LNCAP (cell line): Measurements from ENCODE around the gene DCHS1.

ENCODE experiments used
- TF ChIP-seq, protein P1 (sequence below): fragments of 450-650 bp; IDR thresholded peaks from 2 replicates; pipeline ENCODE4 v1.5.1; 2017; ENCODE audit warnings: mild to moderate bottlenecking

The DCHS1 gene

DNA sequence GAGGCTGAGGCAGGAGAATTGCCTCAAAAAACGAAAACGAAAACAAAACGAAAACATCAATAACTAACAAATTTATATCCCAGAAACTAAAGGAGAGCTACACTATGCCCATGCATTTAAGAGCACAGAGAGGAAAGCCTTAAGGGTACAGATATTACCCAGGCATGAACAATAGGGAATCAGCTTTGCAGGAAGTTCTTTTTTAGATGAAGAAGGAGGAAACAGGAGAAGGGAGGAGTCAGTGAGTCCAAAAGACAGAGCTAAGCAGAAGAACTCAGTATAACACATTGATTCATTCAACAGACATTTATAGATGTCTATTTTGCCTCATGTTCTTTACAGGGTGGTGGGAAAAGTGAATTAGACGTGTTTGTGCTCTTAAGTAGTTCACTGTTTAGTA, 19.3 kb upstream of the DCHS1 start:
- TF ChIP-seq, protein P1, sequence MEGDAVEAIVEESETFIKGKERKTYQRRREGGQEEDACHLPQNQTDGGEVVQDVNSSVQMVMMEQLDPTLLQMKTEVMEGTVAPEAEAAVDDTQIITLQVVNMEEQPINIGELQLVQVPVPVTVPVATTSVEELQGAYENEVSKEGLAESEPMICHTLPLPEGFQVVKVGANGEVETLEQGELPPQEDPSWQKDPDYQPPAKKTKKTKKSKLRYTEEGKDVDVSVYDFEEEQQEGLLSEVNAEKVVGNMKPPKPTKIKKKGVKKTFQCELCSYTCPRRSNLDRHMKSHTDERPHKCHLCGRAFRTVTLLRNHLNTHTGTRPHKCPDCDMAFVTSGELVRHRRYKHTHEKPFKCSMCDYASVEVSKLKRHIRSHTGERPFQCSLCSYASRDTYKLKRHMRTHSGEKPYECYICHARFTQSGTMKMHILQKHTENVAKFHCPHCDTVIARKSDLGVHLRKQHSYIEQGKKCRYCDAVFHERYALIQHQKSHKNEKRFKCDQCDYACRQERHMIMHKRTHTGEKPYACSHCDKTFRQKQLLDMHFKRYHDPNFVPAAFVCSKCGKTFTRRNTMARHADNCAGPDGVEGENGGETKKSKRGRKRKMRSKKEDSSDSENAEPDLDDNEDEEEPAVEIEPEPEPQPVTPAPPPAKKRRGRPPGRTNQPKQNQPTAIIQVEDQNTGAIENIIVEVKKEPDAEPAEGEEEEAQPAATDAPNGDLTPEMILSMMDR: no peak

DNA sequence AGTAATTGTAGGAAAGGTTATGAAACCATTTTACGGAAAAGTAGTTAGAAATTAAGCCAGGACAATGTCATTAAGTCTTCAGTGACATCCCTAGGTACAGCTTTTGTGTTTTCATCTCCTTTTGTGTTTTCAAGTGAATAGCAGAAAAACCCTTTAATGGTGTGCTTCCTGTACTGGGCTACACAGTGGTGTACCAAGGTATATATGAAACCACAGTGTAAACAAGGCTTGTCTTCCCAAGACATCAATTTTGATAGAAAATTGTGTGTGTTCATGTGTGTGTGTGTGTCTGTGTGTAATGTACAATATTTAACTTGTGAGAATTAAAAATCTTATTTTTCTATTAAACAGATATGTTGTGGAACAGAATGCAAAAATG, 18.6 kb upstream of the DCHS1 start:
- TF ChIP-seq, protein P1: no peak

DNA sequence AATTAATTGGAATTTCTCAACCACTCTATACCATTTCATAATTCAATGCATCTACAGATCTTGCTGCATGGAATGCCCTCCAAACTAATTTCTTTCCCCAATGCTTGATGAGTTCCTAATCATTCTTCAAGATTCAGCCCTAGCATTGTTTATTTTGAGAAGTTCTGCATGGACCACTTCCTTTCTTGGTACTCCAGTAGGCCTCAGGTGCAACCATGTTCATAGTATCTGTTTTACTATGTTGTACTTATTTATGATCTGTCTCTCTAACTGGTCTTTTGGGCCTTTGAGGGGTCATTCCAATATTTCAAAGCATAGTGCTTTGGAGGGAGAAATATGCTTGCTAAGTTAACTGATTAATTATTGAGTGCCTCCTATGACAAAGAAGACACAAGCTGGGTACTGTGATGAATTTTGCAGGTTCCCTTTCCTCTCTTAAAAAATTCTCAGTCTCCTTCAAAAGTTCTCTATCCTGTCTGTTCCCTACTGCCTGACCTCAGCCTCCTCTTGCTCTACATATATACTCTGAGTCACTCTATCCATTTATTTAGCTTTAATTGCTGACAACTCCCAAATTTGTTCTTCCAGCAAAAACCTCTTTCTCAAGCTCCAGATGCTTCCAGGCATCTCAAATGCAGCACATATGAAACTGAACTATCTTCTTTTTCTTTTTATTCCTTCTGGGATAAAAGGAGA, 18.1 kb upstream of the DCHS1 start:
- TF ChIP-seq, protein P1: no peak

DNA sequence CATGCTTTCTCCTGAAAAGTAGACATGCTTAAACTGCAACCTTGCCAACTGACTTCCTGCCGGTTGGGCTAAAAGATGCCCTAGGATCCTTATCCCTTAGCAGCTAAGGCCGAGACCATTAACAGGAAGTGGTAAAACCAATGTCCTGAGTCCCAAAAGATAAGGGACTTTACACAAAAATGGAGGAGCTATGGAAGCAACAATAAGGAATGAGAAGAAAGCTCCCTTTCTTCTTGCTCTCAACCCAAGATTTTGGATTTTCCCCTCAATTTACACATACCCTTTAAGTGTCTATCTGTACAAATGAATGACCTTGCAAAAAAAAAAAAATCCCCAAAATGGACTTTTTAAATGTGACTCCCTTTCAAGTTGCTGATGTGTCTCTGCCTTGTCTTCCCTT, 16.4 kb upstream of the DCHS1 start:
- TF ChIP-seq, protein P1: no peak

DNA sequence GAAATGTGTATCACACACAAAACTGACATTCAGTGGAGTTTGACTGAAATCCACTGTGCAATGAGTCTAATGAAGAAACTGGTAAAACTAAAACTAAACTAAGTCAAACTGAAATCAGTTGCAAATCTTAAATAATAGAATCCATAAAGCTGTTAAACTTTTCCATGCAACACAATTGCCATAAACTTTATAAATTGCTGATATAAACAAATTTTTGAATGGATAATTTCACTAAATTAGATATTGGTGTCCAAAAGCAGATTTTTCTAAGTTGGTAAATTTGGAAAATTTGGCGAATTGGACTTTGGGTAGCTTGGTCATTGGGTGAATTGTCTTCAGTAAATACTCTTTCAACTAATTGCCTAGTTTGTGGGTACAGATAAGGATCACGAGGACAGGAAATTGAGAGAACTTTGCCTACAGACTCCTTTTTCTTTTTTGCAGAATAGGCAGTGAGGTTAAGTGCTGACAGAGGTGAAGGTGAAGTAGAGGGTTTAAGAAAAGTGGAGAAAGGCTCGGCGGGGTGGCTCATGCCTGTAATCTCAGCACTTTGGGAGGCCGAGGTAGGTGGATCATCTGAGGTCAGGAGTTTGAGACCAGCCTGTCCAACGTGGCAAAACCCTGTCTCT, 14.7 kb upstream of the DCHS1 start:
- TF ChIP-seq, protein P1: no peak

DNA sequence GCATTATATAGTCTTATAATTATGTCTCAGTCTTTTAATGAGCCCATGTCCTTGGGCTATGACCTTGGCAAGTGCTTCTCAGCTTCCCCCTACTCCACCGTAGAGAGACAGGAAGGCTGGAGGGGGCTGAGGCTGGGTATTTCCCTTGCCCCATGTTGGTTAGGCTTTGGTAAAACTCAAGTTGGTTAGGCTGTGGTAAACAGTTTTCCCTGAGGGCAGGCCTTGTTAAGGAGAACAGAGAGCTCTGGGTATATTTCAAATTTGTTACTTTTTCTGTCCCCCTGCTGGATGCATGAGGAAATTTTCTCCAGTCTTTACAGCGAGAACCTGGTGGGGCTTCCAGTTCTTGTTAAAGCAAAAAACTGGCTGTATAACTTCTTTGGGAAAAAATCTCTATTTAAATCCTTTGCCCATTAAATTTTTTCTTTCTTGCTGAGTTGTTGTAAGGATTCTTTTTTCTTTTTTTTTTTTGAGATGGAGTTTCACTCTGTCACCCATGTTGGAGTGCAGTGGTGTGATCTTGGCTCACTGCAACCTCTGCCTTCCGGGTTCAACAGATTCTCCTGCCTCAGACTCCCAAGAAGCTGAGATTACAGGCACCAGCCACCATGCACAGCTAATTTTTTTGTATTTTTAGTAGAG, 12.2 kb upstream of the DCHS1 start:
- TF ChIP-seq, protein P1: peak; percentile 42; the same call in 1 of the 2 replicates

DNA sequence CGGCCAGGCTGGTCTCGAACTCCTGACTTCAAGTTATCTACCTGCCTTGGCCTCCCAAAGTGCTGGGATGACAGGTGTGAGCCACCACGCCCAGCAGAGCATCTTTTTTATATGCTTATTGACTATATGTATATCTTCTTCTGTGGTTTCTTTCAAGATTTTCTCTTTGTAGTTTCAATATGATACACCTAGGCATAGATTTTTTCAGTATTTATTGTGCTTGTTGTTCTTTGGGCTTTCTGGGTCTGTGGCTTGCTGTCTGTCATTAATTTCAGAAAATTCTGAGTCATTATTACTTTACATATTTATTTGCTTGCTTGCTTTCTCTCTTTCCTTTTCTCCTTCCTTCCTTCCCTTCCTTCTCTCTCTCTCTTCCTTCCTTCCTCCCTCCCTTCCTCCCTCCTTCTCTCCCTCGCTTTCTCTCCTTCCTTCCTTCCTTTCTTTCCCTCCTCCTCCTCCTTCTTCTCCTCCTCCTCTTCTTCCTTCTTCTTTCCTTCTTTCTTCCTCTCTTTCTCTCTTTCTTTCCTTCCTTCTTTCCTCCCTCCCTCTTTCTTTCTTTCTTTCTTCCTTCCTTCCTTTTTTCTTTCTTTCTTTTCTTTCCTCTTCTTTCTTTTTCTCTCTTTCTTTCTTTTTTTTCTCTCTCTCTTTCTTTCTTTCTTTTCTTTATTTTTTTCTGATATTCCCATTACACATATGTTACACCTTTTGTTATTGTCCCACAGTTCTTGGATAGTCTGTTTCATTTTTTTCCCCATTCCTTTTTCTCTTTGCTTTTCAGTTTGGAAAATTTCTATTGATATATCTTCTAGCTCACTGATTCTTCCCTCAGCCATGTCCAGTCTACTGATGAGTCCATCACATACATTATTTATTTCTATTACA, 10.9 kb upstream of the DCHS1 start:
- TF ChIP-seq, protein P1: no peak
